ENCODE measurements around the gene MOBP.
A peak's percentile ranks its signal among the peaks of the same experiment; 100 is the strongest.
"Not testable (repeated sequence)": the region's sequence is repeated elsewhere in the genome, so short reads cannot be mapped to it uniquely, and the experiment has no call there.

The MOBP gene

GRCh38 chr3:39467394-39468107 is at the start of gene MOBP:
TSS of gene MOBP (plus strand) at chr3:39467680. CDS start at chr3:39502070, 34,390 bp downstream.
- DNase-seq (ENCODE audit: low spot score), result no peak

GRCh38 chr3:39418556-39419225 is 48.8 kb upstream of the MOBP start:
- DNase-seq (ENCODE audit: low spot score), result not testable (repeated sequence)

GRCh38 chr3:39419742-39420315 is 47.7 kb upstream of the MOBP start:
- DNase-seq (ENCODE audit: low spot score), result no peak

- no peak for DNase-seq (ENCODE audit: low spot score)
Measured at GRCh38 chr3:39420543-39420942, 46.9 kb upstream of the MOBP start.

- no peak for DNase-seq (ENCODE audit: low spot score)
Measured at GRCh38 chr3:39423436-39423970, 44.0 kb upstream of the MOBP start.

- no peak for DNase-seq (ENCODE audit: low spot score)
Measured at GRCh38 chr3:39426312-39426711, 41.2 kb upstream of the MOBP start.

- DNase-seq (ENCODE audit: low spot score), result peak; percentile 50
Measured at GRCh38 chr3:39427506-39427905, 40.0 kb upstream of the MOBP start.

- DNase-seq (ENCODE audit: low spot score), result no peak
Measured at GRCh38 chr3:39428745-39429201, 38.7 kb upstream of the MOBP start.

- no peak for DNase-seq (ENCODE audit: low spot score)
Measured at GRCh38 chr3:39429466-39429865, 38.0 kb upstream of the MOBP start.

GRCh38 chr3:39432342-39432741 is 35.1 kb upstream of the MOBP start:
- peak; percentile 41 for DNase-seq (ENCODE audit: low spot score)

GRCh38 chr3:39433642-39434041 is 33.8 kb upstream of the MOBP start:
- DNase-seq (ENCODE audit: low spot score), result peak; percentile 82

GRCh38 chr3:39434574-39434973 is 32.9 kb upstream of the MOBP start:
- peak; percentile 41 for DNase-seq (ENCODE audit: low spot score)

GRCh38 chr3:39435006-39435748 is 32.3 kb upstream of the MOBP start:
- peak; percentile 82 for DNase-seq (ENCODE audit: low spot score)

GRCh38 chr3:39438880-39439279 is 28.6 kb upstream of the MOBP start:
- DNase-seq (ENCODE audit: low spot score), result no peak

- no peak for DNase-seq (ENCODE audit: low spot score)
Measured at GRCh38 chr3:39440316-39440715, 27.2 kb upstream of the MOBP start.

GRCh38 chr3:39443530-39443929 is 23.9 kb upstream of the MOBP start:
- DNase-seq (ENCODE audit: low spot score), result peak; percentile 38

GRCh38 chr3:39445927-39446326 is 21.6 kb upstream of the MOBP start:
- no peak for DNase-seq (ENCODE audit: low spot score)

GRCh38 chr3:39446444-39446843 is 21.0 kb upstream of the MOBP start:
- no peak for DNase-seq (ENCODE audit: low spot score)

- DNase-seq (ENCODE audit: low spot score), result peak; percentile 83
Measured at GRCh38 chr3:39447637-39448483, 19.6 kb upstream of the MOBP start.

- DNase-seq (ENCODE audit: low spot score), result no peak
Measured at GRCh38 chr3:39448506-39449233, 18.8 kb upstream of the MOBP start.

- DNase-seq (ENCODE audit: low spot score), result no peak
Measured at GRCh38 chr3:39449796-39450195, 17.7 kb upstream of the MOBP start.
